Right cardiac atrium (tissue), 5 donors: ENCODE measurements around the gene MXI1. TPM values are rescaled to one million over a fixed set of nuclear protein-coding genes. Genes with fewer than 3 reads are reported as not detected.
A peak's percentile ranks its signal among the peaks of the same experiment; 100 is the strongest.

Source experiments
- ATAC-seq, 2 donors: fragments of 200-7000 bp; cut with Tn5 transposase; one replicate each; pipeline versions ENCODE4 v1.8.0 to v1.9.1; 2020; ENCODE audit warnings: moderate library complexity in 2 of 2, mild to moderate bottlenecking in 1 of 2
- DNase-seq, 3 donors: peaks; one replicate each; pipeline ENCODE4 v3.0.0-alpha.2; 2020
- H3K27ac ChIP-seq: one replicate; pipeline ENCODE4 v1.5.1; 2013; ENCODE audit warnings: mild to moderate bottlenecking, low read length, control low read depth, moderate library complexity
- H3K27me3 ChIP-seq: one replicate; pipeline ENCODE4 v1.6.1; 2013; ENCODE audit not compliant: control insufficient read depth, insufficient read depth
- H3K4me1 ChIP-seq: one replicate; pipeline ENCODE4 v1.6.1; 2013; ENCODE audit warnings: low read length; ENCODE audit not compliant: control insufficient read depth, insufficient read depth
- H3K4me3 ChIP-seq: one replicate; pipeline ENCODE4 v1.5.1; 2013; ENCODE audit warnings: low read length, control low read depth
- H3K9me3 ChIP-seq: one replicate; pipeline ENCODE4 v1.6.1; 2013; ENCODE audit warnings: low read length; ENCODE audit not compliant: control insufficient read depth
- WGBS: extraction: QIAGEN DNeasy Blood & Tissue Kit; methylation state at CpG from one replicate; pipeline ENCODE4 v1.1.7; 2013; 5-methylcytosine and 5-hydroxymethylcytosine counted together
- intact Hi-C, 4 donors: fragments of 100-400 bp; cut with DNase I; formaldehyde crosslinking; loops; one replicate each; pipeline versions ENCODE4 v1.11.0 to v1.14.0; 2022 to 2023
- polyA plus RNA-seq: library from polyadenylated mRNA; stranded (reverse); fragments of 200-250 nt; gene quantifications from one replicate; pipeline ENCODE4 v1.2.3, GENCODE V29; 2013
- total RNA-seq, 4 donors: library from RNA; stranded (reverse); fragmentation: NEBNext Ultra II Directional; extraction: Animal tissue kit (Norgen Biotek cat#: 25700); gene quantifications; one replicate each; pipeline ENCODE4 v1.2.1, GENCODE V29; 2021
- donor health status: healthy with polysubstance abuse.
- donor health status: DM: no; HTN: yes; CAD: no.
- donor health status: DM: no; HTN: no; CAD: no.
- donor health status: DM: no; HTN: yes; CAD: no; lungs with severe emphysema.
- donor health status: DM: yes; HTN: yes; CAD: no.

The MXI1 gene
- total and polyA plus RNA-seq, 5 donors = 35.5 to 91.3 (median 59.7) TPM

DNA sequence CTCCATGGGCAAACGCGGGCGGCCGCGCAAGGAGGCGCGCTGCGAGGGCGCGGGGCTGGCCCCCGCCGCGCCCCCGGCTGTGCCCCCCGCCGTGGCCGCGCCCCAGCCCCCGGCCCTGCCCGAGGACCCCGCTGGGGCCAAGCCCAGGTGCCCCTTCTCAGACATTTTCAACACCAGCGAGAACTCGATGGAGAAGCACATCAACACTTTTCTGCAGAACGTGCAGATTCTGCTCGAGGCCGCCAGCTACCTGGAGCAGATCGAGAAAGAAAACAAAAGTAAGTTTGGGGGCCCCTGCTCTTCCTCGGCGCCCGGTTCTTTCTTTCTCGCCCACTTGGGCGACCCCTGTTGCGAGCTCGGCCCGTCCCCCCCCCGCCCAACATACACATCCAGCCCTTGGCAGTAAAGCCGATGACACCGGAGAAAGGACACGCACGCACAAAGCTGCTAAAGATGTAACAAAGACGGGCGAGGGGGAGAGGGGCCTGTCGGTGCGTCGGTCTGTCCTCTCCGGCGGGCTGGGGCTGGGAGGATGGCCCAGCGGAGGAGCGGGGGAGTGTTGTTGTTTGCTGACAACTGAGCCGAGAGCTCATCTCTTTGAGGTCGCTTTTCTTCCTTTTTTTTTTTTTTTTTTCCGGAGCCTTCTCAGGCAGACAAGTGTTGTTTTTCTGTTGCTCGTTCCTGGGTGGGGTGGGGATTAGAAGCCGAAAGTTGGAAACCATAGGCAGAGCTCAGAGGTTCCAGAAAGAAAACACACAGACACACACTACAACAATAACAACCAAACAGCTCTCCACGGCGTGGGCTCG lies 604 bp downstream of the MXI1 start:
- no peak for ATAC-seq
- under 1% methylated on average over 57 of the region's 57 CpGs for WGBS
- intact Hi-C loops = loop anchor here in 3 of 4 donors (5.0 to 10.0 kb wide), 5 partner anchors 63 to 71 kb away; no protein-coding TSS in a partner anchor
- Histone ChIP-seq H3K4me3 (peak overlapping the region; percentile 89), H3K27me3 (no peaks in the 10 kb centered on the region), H3K27ac (peak overlapping the region; percentile 95), H3K4me1 (peaks cover 4% of the 10 kb centered on the region), H3K9me3 (no peaks in the 10 kb centered on the region)
- peak; percentile 31 to 74 (median 71) for DNase-seq

DNA sequence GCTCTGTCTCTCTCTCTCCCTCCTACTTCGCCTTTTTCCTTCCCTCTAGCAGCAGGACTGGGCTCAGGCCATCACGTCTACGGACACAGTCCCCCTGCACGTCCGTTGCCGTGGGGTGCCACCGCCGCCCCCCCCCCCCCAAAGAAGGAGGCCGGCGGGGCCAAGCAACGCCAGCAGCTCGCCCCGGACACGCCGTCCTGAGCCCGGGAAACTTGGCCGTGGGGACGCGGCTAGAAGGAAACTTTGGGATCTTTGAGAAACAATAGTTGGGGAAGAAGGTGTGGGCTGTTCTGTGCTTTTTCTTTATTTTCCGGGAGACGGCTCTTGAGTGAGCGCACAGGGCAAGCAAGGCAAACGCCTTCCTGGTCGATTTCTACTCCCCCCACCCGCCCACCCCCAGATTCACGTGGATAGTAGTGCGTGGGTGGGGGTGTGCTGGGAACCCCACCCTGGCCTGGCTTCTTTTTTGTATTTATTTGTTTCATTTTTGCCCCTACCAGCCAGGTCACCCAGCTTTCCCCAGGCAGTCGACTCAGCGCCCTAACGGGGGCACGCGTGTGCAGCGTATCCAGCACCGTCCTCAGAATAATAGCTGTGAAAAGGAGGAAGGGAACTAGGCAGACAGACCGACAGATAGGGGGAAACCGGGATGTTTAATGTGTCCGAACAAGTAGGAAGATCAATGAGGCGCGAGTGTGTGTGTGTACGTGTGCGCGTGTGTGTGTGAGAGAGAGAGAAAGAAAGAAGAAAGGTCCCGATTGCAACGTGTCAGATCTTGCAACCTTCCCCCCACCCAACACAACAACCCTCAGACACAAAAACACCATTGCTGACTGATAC lies 1.4 kb downstream of the MXI1 start:
- intact Hi-C loops = loop anchor here in 3 of 4 donors (5.0 to 10.0 kb wide), 5 partner anchors 63 to 72 kb away; no protein-coding TSS in a partner anchor
- Histone ChIP-seq H3K9me3 (no peaks in the 10 kb centered on the region), H3K4me1 (peaks cover 4% of the 10 kb centered on the region), H3K27me3 (no peaks in the 10 kb centered on the region), H3K27ac (peak overlapping the region; percentile 95), H3K4me3 (peak overlapping the region; percentile 89)
- WGBS = under 1% methylated on average over 44 of the region's 44 CpGs
- DNase-seq = peak; percentile 35 to 79 (median 77)
- peak; percentile 18 to 23 for ATAC-seq

GRCh38 chr10:110209454-110209925 lies 2.1 kb downstream of the MXI1 start:
- no peaks in the 10 kb centered on the region for H3K9me3 ChIP-seq
- intact Hi-C loops = loop anchor here in 3 of 4 donors (5.0 to 10.0 kb wide), 5 partner anchors 63 to 72 kb away; no protein-coding TSS in a partner anchor
- H3K27me3 ChIP-seq = no peaks in the 10 kb centered on the region
- WGBS = under 1% methylated on average over 24 of the region's 24 CpGs
- ATAC-seq (peak; percentile 5), DNase-seq (peak in 2 of 3 donors; percentile 83 to 87)
- peak overlapping the region; percentile 89 for H3K4me3 ChIP-seq
- peak overlapping the region; percentile 95 for H3K27ac ChIP-seq
- peaks cover 4% of the 10 kb centered on the region for H3K4me1 ChIP-seq

- no peaks in the 10 kb centered on the region for H3K27me3 ChIP-seq
- no peaks in the 10 kb centered on the region for H3K9me3 ChIP-seq
- peak; percentile 60 to 89 (median 88) for DNase-seq
- ATAC-seq = peak; percentile 41 to 56
- H3K4me3 ChIP-seq = peak overlapping the region; percentile 89
- under 1% methylated on average over 63 of the region's 63 CpGs for WGBS
- H3K27ac ChIP-seq = peak overlapping the region; percentile 99
- peaks cover 4% of the 10 kb centered on the region for H3K4me1 ChIP-seq
- intact Hi-C loops = loop anchor here in 3 of 4 donors (5.0 to 10.0 kb wide), 5 partner anchors 62 to 73 kb away; no protein-coding TSS in a partner anchor
Measured at GRCh38 chr10:110209926-110210673, 2.7 kb downstream of the MXI1 start.

- Histone ChIP-seq H3K4me1 (peaks cover 10% of the 10 kb centered on the region), H3K27ac (peak overlapping the region; percentile 99), H3K9me3 (no peaks in the 10 kb centered on the region), H3K4me3 (peak overlapping the region; percentile 89), H3K27me3 (no peaks in the 10 kb centered on the region)
- under 1% methylated on average over 61 of the region's 61 CpGs for WGBS
- DNase-seq = peak; percentile 96 to 99 (median 98)
- peak; percentile 93 to 94 for ATAC-seq
- intact Hi-C loops = no loop called here
Measured at GRCh38 chr10:110210674-110211464, 3.5 kb downstream of the MXI1 start.

GRCh38 chr10:110211465-110211843 lies 4.0 kb downstream of the MXI1 start:
- 6% methylated on average over 10 of the region's 10 CpGs for WGBS
- Histone ChIP-seq H3K4me1 (peaks cover 10% of the 10 kb centered on the region), H3K4me3 (peak overlapping the region; percentile 41), H3K27ac (peak overlapping the region; percentile 27), H3K27me3 (no peaks in the 10 kb centered on the region), H3K9me3 (no peaks in the 10 kb centered on the region)
- DNase-seq (no peak), ATAC-seq (peak in 1 of 2 donors; percentile 3)
- intact Hi-C loops = no loop called here

DNA sequence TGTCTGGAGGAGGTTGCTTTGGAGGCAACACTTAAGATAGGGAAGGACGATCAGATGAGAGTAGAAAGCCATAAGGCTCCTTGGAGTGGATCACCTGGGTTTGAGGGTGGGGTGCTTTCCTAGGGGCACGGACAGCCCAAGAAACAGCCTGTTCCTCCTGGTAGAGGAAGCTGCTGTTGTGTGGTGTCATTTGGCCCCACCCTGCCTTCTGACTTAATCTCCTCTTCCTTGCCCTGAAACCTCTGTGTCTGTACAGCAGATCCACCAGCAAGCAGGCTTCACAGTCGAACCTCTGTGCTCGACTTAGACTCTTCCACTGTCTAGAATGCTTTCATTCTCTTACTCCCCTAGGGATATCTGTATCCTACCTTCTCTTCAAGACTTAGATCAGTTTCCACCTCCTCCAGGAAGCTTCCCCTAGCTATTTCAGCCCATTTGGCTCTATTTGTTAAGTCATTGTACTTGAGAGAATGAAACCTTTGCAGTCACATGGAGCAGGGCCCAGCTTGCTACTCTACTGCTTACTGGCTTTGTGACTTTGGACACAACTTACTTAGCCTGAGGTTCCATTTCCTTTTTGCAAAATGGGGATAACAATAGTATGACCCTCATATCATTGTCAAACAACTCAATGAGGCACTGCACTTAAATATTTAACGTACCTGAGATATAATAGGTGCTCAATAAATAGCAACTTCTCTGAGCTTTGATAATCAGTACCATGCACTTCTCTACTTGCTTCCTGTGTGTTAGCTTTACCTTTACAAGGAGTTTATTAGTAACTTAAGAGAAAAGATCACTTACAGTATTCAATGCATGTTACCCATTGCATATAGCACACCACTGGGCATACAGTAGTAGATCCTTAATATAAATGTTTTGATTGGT lies 5.0 kb downstream of the MXI1 start:
- intact Hi-C loops = no loop called here
- peak overlapping the region; percentile 41 for H3K4me3 ChIP-seq
- peak overlapping the region; percentile 85 for H3K27ac ChIP-seq
- 58% methylated on average over 5 of the region's 5 CpGs for WGBS
- no peak for ATAC-seq
- H3K9me3 ChIP-seq = no peaks in the 10 kb centered on the region
- DNase-seq = peak in 2 of 3 donors; percentile 35 to 70
- peaks cover 15% of the 10 kb centered on the region for H3K4me1 ChIP-seq
- H3K27me3 ChIP-seq = no peaks in the 10 kb centered on the region

- H3K27me3 ChIP-seq = no peaks in the 10 kb centered on the region
- intact Hi-C loops = no loop called here
- ATAC-seq (no peak), DNase-seq (no peak)
- no peak overlapping the region for H3K4me3 ChIP-seq
- H3K27ac ChIP-seq = no peak overlapping the region
- no peaks in the 10 kb centered on the region for H3K9me3 ChIP-seq
- H3K4me1 ChIP-seq = peaks cover 18% of the 10 kb centered on the region
- WGBS = 47% methylated on average over 3 of the region's 3 CpGs
Measured at GRCh38 chr10:110214371-110214826, 7.0 kb downstream of the MXI1 start.
